Thoracic aorta (tissue), 2 donors: ENCODE results near the gene HSD17B11. TPM values are rescaled to one million over a fixed set of nuclear protein-coding genes. Genes with fewer than 3 reads are reported as not detected.

Experiments used
- ATAC-seq: fragments of 150-250 bp; one replicate; pipeline ENCODE4 v1.8.0; 2017; ENCODE audit warnings: low read depth; ENCODE audit not compliant: insufficient number of reproducible peaks, low FRiP score
- DNase-seq: peaks from one replicate; pipeline ENCODE4 v3.0.0-alpha.2; 2020; ENCODE audit warnings: low spot score
- H3K27ac ChIP-seq, 2 donors: fragments of 200-600 bp; sonication (generic); 1 replicate in 1 of 2; 2 replicates in 1 of 2; pipeline ENCODE4 v1.5.1; 2016; ENCODE audit warnings: mild to moderate bottlenecking in 2 of 2, moderate library complexity in 2 of 2
- H3K27me3 ChIP-seq: fragments of 200-600 bp; sonication (generic); replicated peaks from 2 replicates; pipeline ENCODE4 v1.6.0; 2016; ENCODE audit warnings: mild to moderate bottlenecking; ENCODE audit not compliant: insufficient read depth
- H3K36me3 ChIP-seq: fragments of 200-600 bp; sonication (generic); one replicate; pipeline ENCODE4 v1.5.1; 2016
- H3K4me1 ChIP-seq, 2 donors: fragments of 200-600 bp; sonication (generic); 1 replicate in 1 of 2; 2 replicates in 1 of 2; pipeline versions ENCODE4 v1.5.1 to v1.6.0; 2016; ENCODE audit warnings: low read depth in 2 of 2, mild to moderate bottlenecking in 1 of 2; ENCODE audit not compliant: control insufficient read depth in 1 of 2
- H3K4me3 ChIP-seq: fragments of 200-600 bp; sonication (generic); 2 replicates; pipeline ENCODE4 v1.5.1; 2016; ENCODE audit warnings: mild to moderate bottlenecking
- H3K9me3 ChIP-seq: fragments of 200-600 bp; sonication (generic); 2 replicates; pipeline ENCODE4 v1.5.1; 2016
- total RNA-seq, 2 donors: library from RNA; depleted of rRNA; stranded (reverse); fragments of >200 nt; gene quantifications; one replicate each; pipeline versions ENCODE4 v1.1.0 to v1.2.3, GENCODE V29; 2016
- TF ChIP-seq, protein P1 (sequence below): fragments of 200-600 bp; sonication (generic); IDR thresholded peaks from one replicate; pipeline ENCODE4 v1.5.1; 2019; ENCODE audit warnings: antibody characterized with exemption

HSD17B11 gene
- total RNA-seq, 2 donors from 2014 or later, result 43.2 to 57.6 TPM

DNA sequence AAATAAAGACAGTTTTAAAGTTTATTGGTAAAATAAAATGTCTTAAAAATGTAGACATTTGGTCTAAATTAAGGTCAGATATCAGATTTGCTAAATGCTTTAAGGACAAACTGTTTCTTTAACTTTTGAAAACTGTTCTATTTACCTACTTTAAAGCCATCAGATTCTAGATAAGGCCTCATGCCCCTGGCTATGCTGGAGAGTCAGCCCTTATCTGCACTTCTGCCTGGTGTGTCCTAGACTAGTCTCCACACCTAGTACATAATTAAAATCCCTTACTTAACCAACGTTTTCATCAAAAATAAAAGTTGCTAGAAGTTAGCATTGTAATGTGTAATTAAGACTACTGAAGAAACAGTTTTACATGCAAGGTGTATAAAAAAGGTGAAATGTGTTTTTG lies 25.6 kb downstream of the HSD17B11 start:
- TF ChIP-seq, protein P1, sequence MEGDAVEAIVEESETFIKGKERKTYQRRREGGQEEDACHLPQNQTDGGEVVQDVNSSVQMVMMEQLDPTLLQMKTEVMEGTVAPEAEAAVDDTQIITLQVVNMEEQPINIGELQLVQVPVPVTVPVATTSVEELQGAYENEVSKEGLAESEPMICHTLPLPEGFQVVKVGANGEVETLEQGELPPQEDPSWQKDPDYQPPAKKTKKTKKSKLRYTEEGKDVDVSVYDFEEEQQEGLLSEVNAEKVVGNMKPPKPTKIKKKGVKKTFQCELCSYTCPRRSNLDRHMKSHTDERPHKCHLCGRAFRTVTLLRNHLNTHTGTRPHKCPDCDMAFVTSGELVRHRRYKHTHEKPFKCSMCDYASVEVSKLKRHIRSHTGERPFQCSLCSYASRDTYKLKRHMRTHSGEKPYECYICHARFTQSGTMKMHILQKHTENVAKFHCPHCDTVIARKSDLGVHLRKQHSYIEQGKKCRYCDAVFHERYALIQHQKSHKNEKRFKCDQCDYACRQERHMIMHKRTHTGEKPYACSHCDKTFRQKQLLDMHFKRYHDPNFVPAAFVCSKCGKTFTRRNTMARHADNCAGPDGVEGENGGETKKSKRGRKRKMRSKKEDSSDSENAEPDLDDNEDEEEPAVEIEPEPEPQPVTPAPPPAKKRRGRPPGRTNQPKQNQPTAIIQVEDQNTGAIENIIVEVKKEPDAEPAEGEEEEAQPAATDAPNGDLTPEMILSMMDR, result no peak
- H3K36me3 ChIP-seq, result peaks cover 20% of the 10 kb centered on the region

DNA sequence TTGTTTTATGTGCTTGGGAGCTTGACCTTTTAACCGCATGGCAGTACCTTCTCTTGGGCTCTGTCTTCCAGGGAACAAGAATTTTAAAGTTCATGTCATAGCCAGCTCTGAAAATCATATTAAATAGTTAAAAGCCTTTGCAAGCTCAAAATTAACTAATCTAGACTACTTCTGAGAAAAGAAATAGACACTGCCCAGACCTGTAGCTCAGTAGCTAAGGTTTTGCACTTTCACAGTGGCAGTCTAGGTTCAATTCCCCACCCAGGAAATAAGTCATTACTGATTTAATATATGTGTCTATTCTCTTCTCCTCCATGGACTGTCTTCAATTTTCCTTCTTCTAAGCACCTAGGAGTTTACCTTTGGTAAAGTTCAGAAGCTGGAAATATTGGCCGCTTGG lies 27.4 kb downstream of the HSD17B11 start:
- TF ChIP-seq, protein P1, result no peak
- no peak overlapping the region for H3K4me3 ChIP-seq
- no peak for ATAC-seq
- H3K27me3 ChIP-seq, result no peaks in the 10 kb centered on the region
- no peaks in the 10 kb centered on the region for H3K4me1 ChIP-seq
- H3K27ac ChIP-seq, result no peak overlapping the region
- no peak for DNase-seq
- H3K9me3 ChIP-seq, result no peaks in the 10 kb centered on the region
- H3K36me3 ChIP-seq, result peaks cover 17% of the 10 kb centered on the region

More for the DNA sequence above, 25.6 kb downstream of the HSD17B11 start:
- DNase-seq (no peak), ATAC-seq (no peak)
- Histone ChIP-seq H3K9me3 (no peaks in the 10 kb centered on the region), H3K4me1 (no peaks in the 10 kb centered on the region), H3K4me3 (no peak overlapping the region), H3K27me3 (no peaks in the 10 kb centered on the region), H3K27ac (no peak overlapping the region)

DNA sequence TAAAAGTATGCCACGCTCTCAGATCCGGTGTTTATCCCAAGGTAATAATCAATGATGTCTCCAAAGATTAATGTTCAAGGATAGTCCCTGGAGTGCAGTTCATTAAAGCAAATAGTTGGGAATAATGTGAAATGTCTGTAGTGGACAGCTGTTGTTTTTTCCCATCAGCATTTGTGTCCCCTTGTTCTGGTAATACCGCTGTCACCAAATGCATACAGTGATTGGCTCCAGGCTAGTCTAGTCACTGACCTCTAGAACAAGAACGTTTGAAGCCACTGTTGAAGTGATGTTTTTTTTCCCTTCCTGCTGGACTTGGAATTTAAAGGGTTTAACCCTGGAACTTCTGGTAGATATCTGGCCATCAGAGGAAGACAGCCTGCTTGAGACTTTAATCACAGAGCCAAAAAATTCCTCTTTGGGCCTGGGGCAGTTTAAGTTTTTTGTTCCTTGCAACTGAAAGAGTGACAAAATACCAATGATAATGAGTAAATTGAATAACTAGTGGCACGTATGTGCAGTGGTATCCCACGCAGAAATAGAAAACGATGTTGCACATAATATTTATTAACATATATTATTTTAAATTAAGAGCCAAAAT lies 30.6 kb downstream of the HSD17B11 start:
- no peak overlapping the region for H3K4me3 ChIP-seq
- H3K4me1 ChIP-seq, result no peaks in the 10 kb centered on the region

DNA sequence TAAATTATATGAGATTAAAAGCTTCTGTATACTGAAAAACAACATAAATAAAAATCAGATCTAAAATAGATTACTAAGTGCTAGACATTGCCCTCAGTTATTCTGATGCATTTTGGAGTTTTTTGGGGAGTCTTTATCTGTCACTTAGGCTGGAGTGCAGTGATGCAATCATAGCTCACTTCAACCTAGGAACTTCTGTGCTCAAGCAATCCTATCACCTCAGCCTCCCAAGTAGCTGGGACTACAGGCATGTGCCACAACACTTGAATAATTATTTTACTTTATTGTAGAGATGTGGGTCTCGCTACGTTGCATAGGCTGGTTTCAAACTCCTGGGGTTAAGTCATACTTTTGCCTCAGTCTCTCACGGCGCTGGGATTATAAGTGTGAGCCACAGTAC lies 31.7 kb downstream of the HSD17B11 start:
- Histone ChIP-seq H3K4me3 (no peak overlapping the region), H3K27ac (no peak overlapping the region), H3K36me3 (peaks cover 11% of the 10 kb centered on the region), H3K4me1 (peaks cover 6 to 11% of the 10 kb centered on the region in 2 donors), H3K27me3 (no peaks in the 10 kb centered on the region), H3K9me3 (no peaks in the 10 kb centered on the region)
- no peak for DNase-seq
- TF ChIP-seq, protein P1, result no peak
- ATAC-seq, result no peak

More for the DNA sequence above, 30.6 kb downstream of the HSD17B11 start:
- Histone ChIP-seq H3K27ac (no peak overlapping the region), H3K9me3 (no peaks in the 10 kb centered on the region), H3K36me3 (peaks cover 17% of the 10 kb centered on the region), H3K27me3 (no peaks in the 10 kb centered on the region)
- DNase-seq, result no peak
- ATAC-seq, result no peak
- TF ChIP-seq, protein P1, result no peak

DNA sequence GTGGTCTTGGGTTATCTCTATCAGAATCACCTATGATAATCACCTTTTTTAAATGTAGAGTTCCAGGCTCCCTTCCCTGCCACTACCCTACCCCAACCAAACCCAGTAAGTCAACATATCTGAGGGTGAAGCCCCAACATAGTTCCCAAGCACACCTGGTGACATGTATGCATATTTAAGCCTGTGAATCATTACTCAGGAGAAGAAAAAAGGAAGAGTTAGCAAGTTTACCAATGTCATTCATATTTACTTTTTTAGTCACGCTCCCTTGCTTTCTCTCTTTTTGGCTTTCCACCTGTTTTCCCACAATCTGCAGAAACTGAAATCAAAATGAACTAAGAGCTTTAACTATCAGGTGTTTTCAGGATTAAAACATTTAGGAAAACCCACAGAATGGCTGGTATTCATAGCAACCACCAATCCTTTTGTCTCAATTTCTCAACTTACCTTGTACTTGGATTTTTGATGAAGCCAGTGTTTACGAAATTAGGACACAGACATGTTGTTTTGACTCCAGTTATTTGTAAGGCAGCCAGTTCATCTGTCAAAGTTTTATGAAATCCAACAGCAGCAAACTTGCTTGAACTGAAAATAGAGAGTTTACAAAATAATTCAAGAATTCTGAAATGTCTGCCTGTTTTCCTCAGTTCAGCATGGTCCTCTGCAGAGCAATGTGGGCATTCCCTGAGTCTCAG lies 34.0 kb downstream of the HSD17B11 start:
- no peaks in the 10 kb centered on the region for H3K27me3 ChIP-seq

More for the DNA sequence above, 34.0 kb downstream of the HSD17B11 start:
- Histone ChIP-seq H3K4me3 (no peak overlapping the region), H3K9me3 (no peaks in the 10 kb centered on the region), H3K27ac (no peak overlapping the region), H3K36me3 (peaks cover 3% of the 10 kb centered on the region), H3K4me1 (peaks cover 7 to 17% of the 10 kb centered on the region in 2 donors)
- no peak for DNase-seq
- TF ChIP-seq, protein P1, result no peak
- no peak for ATAC-seq
